Stimulated activated CD8-positive, alpha-beta memory T cell treated with anti-CD3 and anti-CD28 coated beads, Interleukin-2, amount 100 ng/mL, for 48 hours (primary cell): ENCODE results near the gene CDH4.

Experiments
- DNase-seq, 2 donors: peaks; one replicate each; pipeline ENCODE4 v3.0.0-alpha.2; 2020; ENCODE audit warnings: low read depth in 2 of 2

CDH4 gene

DNA sequence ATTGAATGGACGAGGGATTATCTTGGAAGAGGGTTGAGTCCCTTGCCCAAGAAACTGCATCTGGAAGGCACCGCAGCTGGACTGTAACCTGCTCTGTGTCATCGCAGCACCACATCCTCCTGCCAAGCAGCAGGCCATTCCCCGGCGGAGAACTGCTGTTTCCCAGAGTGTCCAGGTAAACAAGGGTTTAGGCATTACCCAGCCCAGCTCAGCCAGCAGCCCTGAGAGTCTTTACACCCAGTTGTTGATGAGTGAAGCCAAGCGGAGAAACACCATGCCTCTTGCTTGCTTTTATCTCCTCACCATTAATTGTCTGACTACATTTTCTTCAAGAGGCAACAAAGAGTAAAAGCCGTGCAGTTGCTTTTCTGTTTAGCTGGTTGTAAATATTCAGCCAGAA, 104.1 kb downstream of the CDH4 start:
- no peak for DNase-seq

DNA sequence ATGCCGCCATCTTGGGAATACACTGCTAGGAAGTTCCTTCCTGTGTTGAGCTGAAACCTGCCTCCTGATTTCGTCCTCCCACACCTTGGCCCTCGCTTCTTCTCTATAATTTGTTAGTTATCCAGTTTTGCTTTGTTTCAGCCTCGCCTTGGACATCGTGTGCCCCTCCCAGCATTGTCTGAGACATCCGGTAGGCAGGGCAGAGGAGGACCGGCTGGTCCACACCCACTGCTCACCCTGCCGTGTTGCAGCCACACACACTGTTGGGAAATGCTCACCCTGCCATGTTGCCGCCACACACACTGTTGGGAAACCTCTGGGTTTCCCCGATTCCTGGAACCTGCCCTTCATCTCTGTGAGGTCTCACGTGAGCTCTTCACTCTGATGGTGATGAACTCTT, 105.1 kb downstream of the CDH4 start:
- no peak for DNase-seq

DNA sequence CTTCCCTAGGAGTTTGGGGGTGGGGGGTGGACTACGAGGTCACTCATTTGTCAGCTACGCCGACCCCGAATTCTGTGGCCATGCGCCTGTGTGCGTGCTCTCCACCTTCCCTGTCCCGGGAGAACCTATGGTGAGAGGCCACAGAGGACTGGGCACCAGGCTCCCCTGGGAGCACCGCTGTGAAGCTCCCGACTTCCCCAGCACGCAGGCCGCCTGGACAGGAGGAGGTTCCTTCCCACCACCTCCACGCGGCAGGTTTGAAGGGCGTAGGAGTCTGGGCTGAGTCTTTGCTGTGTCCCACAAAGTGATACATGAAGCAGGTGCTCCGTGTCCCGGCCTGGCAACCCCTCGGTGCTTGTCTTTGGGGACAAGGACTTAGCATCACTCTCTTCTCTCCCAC, 107.2 kb downstream of the CDH4 start:
- DNase-seq: no peak

DNA sequence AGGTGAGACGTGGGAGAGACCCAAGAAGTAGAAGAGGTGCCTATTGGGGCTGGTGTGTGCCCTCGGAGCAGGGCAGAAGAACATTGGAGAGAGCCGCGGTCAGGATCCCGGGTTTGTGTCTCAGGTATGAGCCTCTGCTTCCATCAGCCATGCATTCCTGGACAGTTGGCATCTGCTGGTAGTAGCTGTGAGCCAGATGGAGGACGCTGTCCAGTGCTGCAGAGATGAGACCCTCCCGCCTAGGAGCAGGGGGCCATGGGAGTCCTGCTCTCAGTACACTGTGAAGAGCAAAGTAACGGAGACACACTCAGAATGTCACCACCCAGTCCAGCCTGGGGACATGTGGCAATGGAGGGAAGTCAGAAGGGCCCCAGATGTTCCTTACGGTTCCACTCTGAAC, 108.2 kb downstream of the CDH4 start:
- no peak for DNase-seq

DNA sequence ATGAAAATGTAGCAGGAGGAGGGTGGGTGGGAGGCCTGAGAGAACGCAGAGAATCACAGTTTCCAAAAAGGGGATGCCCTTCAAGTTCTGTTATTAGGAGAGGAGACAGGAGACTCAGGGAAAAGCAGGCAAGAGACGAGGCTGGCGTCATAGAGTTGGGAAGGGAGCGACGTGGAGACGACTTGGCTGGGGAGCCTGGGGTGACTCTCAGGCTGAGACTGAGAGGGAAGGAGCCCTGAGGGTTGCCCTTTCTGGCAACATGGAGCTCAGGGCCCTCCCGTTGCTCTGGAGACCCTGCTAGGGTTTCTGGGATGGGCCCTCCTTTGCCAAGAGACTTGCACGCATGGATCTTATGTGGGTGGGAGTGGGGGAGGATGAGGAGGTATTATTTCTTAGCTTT, 108.9 kb downstream of the CDH4 start:
- no peak for DNase-seq

DNA sequence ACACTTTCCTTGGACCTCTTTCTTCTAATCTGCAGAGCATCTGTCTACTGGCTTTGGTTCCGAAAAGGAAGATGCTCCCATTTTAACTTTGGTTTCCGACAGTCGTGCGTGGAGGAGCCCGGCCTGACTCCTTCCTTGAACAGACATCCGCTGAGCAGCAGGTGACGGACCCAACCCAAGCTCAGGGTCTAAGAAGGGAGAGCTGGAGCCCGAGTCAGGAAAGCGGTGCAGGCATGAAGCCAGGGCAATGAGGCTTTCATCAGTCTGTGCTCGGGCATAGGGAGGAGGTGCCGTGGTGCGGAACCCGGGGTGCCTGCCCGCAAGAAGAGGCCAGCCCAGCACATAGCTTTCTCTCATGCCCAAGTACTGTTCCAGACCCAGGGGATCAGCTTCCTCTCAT, 109.4 kb downstream of the CDH4 start:
- no peak for DNase-seq

DNA sequence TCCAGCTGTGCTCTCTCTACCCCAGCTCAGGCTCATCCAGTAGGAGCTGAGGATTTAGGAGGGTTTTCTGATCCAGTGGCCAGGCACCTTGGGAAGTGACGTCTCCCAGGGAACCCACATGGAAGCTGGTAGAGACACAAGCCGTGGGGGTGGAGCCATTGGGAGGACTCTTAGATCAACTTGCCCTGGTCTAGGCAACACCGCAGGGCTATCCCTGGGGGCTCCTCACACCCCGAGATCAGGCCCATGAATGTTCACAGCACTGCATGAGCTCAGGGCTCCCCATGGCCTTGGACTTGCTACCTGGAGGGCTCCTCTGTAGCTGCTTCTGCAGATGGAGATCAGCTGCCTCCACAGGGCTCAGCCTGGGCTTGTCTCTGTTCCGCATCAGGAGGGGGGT, 112.1 kb downstream of the CDH4 start:
- no peak for DNase-seq

DNA sequence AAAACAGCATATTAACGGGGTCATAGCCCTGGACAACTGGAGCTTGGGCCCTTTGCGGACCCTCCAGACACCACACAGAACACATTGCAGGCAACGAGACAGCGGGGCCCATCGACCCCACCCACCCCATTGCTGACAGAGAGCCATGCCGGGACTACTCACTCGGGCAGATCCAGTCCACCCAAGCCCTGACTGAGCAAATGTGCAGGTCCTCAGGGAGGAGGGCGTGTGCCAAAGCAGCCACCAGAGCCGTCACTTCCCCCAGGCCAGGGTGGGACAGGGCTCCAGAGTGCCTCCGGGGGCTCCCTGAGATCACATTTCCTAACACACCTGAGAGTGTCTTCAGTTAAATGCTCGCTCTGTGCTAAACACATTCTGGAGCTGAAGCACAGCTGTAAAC, 114.9 kb downstream of the CDH4 start:
- no peak for DNase-seq

DNA sequence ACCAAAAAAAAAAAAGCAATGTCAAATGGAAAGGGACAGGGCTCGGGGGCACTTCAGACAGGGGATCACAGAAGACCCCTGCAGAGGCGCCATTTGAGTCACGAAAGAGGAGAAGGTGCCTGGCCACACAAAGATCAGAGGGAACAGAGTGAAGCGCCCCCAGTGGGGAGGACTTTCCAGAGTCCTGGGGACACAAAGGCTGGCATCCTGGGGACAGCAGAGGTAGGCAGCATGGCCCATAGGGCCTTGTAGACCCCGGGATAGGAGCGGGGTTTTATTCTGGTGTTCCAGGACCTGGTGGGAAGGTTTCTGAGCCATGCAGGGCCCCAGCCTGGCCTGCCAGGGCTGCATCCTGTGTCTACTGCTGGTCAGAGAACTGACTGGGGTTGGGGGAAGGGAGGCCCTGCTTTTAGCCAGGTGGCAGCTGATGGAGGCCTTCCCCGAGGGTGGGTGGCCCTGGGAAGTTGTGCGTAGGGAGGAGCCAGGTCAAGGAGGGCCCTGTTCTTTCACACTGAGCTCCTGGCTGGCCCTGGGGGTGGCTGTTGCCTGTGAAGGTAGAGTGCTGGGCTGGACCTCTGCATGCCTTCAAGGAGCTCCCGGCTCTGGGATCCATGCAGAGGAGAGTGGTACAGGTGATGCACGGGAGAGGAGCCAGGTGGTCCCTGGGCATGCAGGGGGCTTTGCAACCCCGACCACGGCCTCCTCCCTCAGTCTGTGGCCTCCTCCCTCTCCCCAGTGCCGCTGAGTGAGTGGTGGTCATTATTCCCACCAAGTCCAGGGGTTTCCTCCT, 117.9 kb downstream of the CDH4 start:
- no peak for DNase-seq

DNA sequence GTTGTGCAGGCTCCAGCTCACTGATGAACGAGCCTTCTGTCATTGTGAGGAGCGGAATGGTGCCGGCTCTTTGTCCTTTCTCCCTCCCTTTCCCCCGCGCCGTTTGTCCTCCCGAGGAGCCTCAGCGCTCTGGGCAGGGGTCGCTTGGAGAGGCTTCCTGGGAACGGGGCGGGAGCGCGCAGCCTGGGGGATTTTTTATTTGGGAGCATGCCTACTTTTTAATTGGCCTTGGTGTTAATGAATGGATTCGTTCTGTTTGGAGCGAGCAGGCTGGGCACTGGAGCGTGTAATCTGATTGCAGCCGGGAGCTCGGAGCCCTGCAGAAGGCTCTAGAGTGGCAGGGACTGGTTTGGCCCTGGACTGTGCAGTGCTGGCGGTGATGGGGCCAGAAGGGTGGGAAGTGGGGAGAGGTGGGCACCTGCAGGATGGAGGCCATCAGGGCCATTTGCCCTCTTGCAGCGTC, 118.8 kb downstream of the CDH4 start:
- DNase-seq: no peak

DNA sequence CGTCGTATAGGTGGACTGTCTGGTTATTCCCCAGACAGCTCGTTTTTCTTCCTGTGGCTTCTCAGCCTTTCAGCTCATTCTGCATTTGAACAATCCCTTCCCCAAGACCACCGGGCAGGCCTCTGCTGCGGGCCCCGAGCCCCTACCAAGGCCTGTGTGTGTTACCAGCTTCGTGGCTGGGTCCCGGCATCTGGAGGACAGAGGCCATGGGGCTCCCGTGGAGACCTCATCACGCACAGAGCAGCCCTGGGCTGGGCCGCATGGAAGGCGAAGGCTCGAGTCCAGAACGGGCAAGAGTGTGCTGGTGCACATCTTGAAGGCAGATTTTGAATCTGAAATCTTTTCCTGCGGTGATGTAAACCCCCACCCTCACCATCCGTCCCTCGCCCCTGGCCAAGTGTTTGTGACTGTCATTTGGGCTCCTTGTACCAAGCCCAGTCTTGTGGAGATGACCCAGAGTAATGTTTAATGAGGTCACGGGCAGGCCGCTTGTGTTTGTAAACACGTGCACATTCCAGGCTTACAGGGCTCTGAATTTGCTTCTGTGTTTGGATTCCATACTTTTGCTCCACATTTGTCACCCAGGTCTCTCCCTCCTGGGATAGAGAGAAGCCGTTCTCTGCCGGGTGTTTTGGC, 119.6 kb downstream of the CDH4 start:
- DNase-seq: no peak

DNA sequence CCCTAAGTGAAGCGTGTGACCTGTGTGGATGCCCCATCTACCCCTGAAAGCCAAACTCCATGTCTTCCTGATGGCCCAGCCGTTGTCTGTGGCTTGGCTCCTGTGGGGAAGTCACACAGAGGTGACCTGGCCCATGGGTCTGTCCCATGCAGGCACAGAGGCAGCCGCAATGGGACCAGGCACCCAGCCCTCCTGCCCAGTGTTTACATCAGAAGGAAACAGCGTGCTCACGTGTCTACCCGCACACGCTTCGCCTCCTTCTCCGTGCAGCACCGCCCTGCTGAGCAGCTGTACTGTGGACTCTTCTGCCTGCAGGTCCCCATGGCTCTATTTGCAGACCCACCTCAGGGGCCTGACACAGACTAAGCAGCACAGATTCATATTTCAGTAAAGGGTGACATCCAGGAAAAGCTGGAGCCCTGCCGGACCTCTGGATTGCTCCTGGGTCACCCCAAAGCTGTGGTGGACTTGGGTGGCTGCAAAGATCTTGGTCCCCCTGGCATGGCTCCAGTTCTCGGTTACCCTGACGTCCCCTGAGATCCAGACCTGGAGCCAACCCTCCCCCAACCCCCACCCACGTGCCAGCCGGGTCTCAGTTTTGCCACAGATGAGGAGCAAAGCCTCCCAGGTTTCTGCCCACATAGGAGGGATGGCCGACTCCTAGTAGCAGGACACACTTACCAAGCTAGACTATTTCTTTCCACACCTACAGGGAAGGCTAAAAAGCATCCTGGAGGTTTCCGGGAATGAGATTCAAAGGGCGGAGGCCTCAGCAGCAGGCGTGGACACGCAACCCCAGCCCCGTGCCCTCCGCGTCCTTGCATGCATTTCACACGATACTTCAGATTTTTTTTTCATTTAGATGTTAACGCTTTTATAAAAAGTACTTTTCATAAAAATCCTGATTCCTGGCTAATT, 120.3 kb downstream of the CDH4 start:
- no peak for DNase-seq

DNA sequence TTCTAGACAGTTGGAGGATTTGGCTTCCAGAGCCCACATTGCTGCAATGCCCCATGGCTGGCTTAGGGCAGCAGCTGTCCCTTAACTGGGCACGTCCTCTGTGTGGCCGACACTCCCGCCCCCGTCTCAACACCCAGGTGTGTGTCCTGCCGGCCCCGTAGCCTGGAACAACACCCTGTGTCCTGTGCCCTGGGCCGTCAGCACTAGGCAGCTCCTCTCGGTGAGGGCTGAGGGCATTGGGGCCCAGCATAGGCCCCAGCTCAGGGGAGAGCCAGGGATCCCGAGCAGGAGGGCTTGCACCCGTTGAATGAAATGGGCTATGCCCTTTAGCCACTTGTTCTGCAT, 121.0 kb downstream of the CDH4 start:
- DNase-seq: no peak

DNA sequence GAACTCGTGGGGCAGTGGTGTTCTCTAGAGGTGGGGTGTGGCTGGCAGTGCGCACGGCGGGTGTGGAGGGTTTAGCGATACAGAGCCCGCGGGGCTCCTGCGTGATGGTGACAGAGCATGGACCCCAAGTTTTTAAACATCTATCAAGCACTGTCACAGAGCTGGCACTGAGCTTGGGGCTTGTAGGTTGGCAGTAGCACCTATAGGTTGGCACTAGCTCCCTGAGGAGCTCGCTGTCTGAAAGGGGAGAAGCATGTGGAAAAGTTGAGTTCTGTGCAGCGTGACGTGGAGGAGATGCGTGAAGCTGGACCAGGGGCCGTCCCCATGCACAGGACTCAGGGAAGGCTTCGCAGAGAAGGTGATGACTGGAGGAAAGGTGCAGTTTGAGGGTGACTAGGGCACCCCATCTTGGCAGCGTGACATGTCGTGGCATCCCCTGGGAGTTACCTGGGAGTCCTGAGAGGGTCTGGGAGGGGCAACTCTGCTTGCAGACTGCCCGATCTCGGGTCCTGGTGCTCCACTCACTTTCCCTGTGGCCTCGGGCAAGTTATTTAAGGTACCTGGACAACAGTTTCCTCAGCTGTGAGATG, 122.0 kb downstream of the CDH4 start:
- DNase-seq: no peak

DNA sequence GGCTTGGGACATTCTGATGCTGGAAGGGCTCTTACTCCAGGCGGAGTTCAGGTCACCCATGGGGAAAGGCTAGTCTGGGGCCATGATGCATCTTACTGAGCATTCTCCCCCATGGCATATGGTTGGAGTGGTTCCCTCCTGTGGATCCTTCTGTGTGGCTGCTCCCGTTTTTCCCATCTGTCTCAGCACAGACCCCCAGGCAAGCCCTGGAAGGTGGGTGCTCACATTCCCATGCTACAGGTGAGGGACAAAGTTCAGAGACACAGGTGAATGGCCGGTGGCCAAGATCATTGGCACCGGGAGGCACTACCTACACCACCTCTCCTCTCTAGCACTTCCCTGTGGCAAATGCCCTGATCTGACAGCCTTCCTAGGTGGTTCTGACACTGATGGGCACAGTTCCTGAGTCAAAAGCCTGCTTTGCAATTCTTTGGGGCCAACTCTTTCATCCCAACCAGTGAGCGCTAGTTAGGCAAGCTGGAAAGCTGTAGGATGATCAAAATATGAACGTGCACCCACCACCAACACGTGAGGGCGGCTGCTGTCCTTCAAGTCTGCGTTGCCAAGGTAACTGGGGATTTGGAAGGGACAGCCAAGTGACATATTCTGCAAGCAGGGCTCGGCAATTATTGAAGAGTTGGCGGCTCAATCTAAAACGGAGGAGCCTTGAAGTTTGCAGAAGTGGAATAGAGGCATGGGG, 124.6 kb downstream of the CDH4 start:
- no peak for DNase-seq

DNA sequence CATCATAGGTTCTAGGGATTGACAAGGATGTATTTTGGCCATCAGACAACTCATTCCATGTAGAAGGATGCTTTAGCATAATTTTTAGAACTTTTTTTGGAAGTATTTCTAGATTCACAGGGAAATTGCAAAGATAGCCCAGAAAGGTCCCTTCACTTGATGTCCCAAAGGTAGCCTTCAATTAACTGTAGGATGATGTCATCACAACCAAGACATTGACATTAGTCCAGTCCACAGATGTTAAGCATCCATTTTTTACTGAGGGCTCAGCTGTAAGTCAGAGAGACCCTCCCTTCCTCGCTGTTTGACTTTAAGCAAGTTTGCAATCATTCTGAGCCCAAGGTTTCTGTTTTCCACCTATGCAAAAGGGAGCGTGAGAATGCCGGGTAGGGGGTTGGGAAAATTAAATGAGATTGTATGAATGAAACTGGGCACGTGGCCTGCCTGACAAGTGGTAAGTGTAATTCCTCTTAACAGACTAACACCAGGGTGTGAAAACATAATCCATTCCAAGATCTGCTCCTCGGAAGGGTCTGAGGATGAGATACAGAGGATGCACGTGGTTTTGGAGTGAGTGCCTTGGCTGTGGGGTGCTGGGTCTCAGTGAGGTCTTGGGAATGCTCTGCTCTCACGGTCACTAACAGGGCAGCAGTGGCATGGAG, 126.8 kb downstream of the CDH4 start:
- no peak for DNase-seq

DNA sequence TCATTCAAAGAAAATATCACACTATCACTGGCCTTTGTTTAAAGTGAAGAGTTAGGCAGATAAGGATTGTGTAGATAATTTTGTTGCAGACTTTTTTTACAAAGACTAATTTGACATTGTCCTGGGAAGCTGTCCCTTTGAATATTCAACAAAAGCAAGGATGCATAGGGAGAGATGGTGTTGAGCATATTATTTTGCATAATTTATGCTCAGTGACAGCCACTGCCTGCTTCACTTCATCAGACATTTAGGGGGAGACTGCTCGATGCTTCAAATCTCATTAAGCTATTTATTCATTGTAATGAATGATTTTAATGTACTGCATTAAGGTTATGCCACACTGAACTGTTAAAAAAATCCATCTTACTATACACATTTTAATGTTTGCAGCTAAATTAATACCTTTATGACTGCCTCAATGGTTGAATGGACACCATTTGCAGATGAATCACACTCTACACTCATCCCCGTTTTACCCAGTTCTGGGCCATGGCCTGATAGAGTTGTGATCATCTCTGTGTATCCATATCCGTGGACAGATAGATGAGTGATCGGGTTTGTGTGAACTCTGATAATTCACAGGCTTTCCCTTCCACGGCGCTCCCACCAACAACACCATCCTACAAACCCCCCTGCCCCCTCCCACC, 128.0 kb downstream of the CDH4 start:
- DNase-seq: no peak

DNA sequence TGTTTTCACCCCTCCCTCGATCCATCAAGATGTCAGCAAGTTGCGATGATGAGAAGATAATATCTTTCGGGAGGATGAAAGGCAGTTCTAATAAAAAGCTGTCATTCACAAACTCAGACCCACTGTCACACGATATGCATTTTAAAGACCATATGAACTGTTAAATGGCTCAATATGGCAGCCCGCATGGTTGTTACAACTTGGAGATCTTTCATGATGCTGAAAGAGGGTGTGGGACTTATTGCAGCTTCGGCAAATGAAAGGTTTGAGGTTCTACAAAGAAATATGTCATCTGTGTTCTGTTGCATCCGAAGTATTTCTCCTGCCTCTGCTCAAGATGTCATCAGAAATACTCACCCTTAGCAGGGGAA, 128.5 kb downstream of the CDH4 start:
- DNase-seq: no peak

DNA sequence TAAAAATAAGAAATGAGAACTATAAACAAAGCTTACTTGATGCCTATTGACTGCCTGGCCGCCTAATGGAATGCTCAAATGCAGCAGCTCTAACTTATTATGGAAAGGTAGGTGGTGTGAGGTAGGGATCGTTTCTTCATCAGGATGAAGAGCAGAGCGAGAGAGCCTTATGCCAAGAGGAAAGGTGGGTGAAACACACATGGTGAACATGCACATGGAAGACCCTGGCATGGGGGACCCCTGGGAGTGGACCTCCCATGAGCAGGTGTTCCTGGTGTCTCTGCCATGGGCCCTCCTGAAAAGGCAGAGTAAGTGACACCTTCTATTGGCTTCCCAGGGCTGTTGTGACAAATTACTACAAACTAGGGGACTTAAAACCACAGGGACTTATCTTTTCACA, 130.1 kb downstream of the CDH4 start:
- no peak for DNase-seq

DNA sequence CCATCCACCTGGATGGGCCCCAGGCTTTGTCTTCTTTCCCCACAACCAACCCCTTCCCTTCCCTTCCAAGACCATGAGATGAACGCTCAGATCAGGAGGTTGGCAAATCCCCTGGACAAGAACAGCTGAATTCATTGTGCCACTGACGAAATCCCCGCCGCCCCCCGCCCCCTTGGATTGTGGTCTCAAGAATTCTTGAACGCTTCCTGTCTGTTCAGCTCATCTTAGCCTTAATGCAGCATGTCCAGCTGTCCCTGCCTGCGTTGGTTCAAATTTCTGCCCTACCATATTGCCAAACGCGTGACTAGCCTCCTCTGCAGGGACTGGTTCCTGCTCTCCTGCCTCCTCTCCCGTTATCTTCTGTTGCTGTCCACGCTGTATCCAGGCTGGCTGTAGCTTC, 133.2 kb downstream of the CDH4 start:
- no peak for DNase-seq

DNA sequence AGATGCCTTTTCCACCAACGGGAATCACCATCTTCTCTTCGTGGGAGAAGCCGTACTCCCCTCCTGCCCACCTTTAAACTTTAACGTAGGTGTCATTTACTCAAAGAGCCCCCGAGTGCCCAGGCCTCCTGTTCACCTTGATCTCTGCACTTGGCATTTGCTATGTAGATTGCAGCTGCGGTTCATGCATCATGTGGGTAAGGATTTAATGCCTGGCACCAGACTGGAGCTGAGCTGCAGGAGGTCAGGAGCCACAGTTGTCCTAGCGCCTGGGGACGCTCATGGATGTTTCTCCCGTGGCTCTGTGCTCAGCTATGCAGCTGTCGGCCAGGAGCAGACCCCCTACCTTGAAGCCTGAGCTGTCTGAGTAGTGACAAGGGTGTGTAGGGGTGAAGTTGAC, 133.7 kb downstream of the CDH4 start:
- no peak for DNase-seq
